GM04504 (cell line): ENCODE data around the gene FADS2.

ENCODE experiments used
- DNase-seq: peaks from one replicate; pipeline ENCODE4 v3.0.0-alpha.2; 2012; ENCODE audit warnings: low read depth

Gene FADS2

GRCh38 chr11:61846362-61847020, 18.4 kb downstream of the FADS2 start:
- no peak for DNase-seq

- no peak for DNase-seq
Observed at GRCh38 chr11:61847914-61848581, 19.9 kb downstream of the FADS2 start.

GRCh38 chr11:61848631-61849030, 20.5 kb downstream of the FADS2 start:
- DNase-seq, result no peak

DNA sequence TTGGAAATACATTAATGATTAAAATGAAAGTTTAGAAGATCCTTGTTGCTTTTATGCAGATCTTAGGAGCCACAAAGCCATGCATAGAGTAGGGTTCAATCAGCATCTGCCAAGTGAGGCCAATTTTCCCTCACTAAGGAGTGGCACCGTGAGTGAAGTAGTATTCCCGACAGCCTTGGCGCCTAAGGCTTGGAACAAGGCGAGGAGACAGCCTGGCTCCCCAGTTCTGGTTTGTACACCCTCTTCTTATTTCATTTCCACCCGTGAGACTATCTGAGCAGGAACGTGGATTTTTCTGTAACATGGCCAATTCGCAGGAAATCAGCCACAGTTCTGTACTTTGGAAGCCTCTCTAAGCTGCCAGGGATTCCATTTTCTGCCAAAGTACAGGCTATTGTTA, 22.6 kb downstream of the FADS2 start:
- DNase-seq, result no peak

DNA sequence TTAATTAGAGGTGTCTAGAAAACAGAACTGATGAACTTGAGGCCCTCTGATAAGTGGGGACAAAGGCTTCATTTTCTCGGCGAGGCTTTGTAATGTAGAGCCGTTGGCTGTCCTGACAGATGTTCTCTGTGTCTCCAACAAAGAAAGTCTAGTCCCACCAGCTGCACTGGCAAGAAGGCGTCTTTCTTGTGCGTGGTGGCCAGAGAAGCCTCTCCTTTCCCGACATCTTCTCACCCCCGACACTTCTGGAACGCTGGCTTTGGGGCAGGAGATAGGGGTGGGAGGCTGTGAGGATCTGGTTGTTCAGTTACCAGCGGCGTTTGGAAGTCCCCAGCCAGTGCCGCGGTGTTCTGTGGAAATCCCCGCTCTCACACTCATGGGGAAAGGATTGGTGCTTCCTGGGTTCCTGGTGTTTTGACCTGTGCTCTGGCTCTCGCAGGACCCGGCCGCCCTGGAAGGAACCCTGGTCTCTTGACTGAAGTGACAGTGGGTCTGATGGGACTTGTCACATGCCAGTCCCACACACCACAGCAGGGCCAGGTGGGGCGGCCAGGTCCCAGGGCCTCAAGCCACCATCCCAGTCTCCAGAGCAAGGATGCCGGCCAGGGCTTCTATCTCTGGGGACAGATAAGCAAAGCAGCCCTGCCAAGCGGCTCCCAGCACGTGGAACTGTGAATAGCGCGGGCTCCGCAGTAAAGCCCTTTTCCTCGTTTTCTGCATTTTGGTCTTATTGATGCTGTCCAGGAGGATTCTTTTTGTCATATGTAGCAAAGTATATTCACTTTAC, 23.2 kb downstream of the FADS2 start:
- no peak for DNase-seq

GRCh38 chr11:61851900-61852295, 23.8 kb downstream of the FADS2 start:
- no peak for DNase-seq

- no peak for DNase-seq
Observed at GRCh38 chr11:61853698-61854169, 25.6 kb downstream of the FADS2 start.

GRCh38 chr11:61854206-61854895, 26.3 kb downstream of the FADS2 start:
- DNase-seq, result no peak

- DNase-seq, result no peak
Observed at GRCh38 chr11:61854966-61855714, 27.0 kb downstream of the FADS2 start.

DNA sequence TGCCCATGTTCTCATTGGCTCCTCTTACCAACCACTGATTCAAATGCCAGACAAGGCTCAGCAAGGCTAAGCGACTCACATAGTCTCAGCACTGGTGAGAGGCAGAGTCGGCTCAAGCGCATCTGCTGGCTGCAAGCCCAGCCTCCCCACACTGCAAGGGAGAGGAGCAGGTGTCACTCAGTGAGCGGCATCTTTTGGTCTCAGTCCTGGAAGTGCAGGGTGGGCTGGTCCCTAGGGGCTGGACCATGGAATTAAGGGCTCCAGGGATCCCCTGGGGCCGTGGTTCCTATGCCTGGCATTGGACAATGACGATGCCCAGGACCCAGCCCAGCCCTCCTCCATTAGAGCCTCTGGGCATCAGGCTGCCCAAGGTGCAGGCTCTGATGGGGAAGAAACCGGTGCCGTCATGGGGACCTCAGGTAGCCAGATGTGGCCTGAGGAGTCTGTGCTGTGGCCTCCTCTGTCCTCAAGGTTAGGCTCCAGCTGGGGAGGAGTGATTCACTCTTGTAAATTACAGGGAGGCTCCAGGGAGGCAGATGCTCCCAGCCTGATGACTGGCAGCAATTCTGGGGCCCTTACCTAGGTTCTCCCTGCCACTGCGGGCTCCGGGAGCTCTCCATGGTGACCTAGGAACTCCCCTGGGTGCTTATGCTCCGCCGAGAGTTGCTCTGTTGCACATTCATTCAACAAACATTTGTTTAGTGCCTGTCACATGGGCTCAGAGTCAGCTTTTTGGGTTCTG, 28.0 kb downstream of the FADS2 start:
- no peak for DNase-seq

- DNase-seq, result no peak
Observed at GRCh38 chr11:61860054-61860903, 32.2 kb downstream of the FADS2 start.

DNA sequence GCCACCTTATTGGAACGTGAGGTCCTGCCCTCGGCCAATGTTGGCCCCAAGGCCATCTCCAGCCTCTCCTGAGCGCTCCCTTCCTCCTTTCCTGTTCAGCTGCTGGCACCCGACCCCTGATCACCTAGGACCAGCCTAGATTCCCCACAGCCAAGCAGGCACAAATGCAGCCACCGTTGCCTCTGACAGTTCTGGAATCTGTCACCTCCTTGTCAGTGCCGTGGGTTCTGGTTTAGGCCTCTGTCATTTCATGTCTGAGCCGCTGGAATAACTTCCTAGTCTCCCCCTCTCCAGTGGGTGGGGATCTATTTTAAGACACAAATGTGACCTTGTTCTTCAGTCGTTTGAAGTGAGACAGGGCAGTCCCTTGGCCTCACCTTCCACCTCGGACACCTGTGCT, 33.5 kb downstream of the FADS2 start:
- no peak for DNase-seq

GRCh38 chr11:61862714-61863547, 34.8 kb downstream of the FADS2 start:
- DNase-seq, result no peak

DNA sequence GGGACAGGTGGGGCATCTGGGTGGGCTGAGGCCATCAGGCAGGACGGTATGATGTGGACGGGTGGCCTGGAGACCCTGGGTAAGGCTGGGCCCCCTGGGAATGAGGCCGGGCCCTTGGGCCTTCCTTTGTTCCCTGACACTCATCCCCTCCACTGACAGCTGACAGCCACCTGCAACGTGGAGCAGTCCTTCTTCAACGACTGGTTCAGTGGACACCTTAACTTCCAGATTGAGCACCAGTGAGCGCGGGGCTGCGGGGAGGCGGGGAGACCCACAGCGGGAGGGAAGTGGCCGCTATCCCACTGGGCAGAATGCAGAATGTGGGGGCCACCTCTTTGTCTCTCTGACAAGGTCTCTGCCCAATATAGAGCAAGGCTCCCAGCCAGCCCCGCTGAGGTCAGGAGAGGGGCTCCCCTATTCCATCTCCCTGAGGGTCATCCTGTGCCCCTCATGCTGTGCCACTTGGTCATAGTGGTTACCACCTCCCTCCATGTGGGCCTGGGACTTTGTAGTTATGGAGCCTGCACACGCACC, 35.5 kb downstream of the FADS2 start:
- no peak for DNase-seq

- DNase-seq, result no peak
Observed at GRCh38 chr11:61864814-61865775, 37.0 kb downstream of the FADS2 start.

DNA sequence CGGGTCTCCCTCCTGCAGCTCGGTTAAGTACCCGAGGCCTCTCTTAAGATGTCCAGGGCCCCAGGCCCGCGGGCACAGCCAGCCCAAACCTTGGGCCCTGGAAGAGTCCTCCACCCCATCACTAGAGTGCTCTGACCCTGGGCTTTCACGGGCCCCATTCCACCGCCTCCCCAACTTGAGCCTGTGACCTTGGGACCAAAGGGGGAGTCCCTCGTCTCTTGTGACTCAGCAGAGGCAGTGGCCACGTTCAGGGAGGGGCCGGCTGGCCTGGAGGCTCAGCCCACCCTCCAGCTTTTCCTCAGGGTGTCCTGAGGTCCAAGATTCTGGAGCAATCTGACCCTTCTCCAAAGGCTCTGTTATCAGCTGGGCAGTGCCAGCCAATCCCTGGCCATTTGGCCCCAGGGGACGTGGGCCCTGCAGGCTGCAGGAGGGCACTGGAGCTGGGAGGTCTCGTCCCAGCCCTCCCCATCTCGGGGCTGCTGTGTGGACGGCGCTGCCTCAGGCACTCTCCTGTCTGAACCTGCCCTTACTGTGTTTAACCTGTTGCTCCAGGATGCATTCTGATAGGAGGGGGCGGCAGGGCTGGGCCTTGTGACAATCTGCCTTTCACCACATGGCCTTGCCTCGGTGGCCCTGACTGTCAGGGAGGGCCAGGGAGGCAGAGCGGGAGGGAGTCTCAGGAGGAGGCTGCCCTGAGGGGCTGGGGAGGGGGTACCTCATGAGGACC, 38.3 kb downstream of the FADS2 start:
- no peak for DNase-seq

- DNase-seq, result no peak
Observed at GRCh38 chr11:61866958-61867343, 38.9 kb downstream of the FADS2 start.
